Peyer's patch (tissue), 4 donors: Measurements from ENCODE around the gene UQCRQ.

Experiments used
- CTCF ChIP-seq, 6 experiments: fragments of 450-650 bp in 4 of 6; fragments of 200-600 bp in 2 of 6; sonication (generic) in 1 of 6; IDR thresholded peaks; one replicate each; pipeline ENCODE4 v1.5.1; 2017 to 2019; ENCODE audit warnings: antibody characterized with exemption in 6 of 6, mild to moderate bottlenecking in 3 of 6, moderate library complexity in 1 of 6
- POLR2A ChIP-seq, 2 donors: fragments of 450-650 bp; IDR thresholded peaks; one replicate each; pipeline ENCODE4 v1.5.1; 2017; ENCODE audit warnings: antibody characterized with exemption in 2 of 2, mild to moderate bottlenecking in 2 of 2, moderate library complexity in 2 of 2

- TF ChIP-seq CTCF (IDR thresholded peaks at IDR 0.05), result no peak
- no peak for TF ChIP-seq POLR2A (IDR thresholded peaks at IDR 0.05)
Observed at GRCh38 chr5:132838516-132839282, 27.7 kb upstream of the UQCRQ start.
